Measurements from ENCODE around the gene FOXO4.
"Not testable (repeated sequence)": the region's sequence is repeated elsewhere in the genome, so short reads cannot be mapped to it uniquely, and the experiment has no call there.

Gene FOXO4

DNA sequence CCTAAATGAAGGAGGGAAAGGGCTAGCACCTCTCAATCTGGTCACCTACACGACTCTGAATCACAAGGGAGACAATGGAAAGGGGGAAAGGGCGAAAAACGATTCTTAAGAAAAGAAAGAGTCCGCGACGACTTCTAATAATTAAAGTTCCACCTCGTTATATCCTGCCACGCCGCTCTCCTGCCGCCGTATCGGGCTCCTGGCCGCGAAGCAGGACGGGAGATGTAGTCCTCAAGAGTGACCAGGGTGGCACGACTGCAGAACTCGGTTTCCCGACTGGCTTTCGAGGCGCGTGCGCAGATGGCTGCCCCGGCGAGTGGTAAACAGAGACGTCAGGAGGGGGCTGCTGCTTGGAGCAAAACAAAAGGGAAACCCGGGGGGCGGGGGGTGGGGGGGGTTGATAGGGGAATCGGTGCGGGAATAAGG, at the start of gene FOXO4:
Gene FOXO4 (plus strand): TSS at position 297 of the 426 bp plus-strand sequence. CDS start 678 bp downstream, outside the sequence.
- DNase-seq: peak; percentile 23

DNA sequence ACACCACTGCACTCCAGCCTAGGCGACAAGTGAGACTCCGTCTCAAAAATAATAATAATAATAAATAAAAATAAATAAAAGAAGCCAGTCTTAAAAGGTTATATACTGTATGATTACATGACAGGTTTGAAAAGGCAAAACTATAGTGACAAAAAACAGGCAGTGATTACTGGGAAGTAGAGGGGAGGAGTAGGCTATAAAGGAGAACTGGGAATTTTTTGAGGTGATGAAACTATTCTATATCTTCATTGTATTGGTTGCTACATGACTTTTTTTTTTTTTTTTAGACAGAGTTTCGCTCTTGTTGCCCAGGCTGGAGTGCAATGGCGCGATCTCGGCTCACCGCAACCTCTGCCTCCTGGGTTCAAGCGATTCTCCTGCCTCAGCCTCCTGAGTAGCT, 47.8 kb upstream of the FOXO4 start:
- not testable (repeated sequence) for DNase-seq

- DNase-seq: no peak
Observed at GRCh38 chrX:71052721-71053120, 42.9 kb upstream of the FOXO4 start.

DNA sequence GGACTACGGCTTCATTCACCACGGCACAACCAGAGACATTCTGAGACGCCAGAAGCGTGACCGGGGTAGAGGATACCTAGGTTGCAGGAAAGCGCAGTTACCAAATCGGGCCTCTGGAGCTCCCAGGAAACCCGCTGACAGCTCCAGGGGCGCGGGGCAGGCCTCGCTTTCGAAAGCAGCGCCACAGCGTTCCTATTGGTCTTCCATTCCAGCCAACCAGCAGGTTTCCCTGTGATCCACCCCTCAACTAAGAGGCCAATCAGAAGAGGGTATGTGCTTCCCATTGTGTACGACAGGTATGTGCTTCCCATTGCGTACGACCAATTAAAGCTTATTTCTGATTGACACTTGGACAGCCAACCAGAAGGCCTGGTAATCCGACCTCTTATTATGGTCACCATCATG, 42.4 kb upstream of the FOXO4 start:
- DNase-seq: no peak

GRCh38 chrX:71056867-71057266, 38.8 kb upstream of the FOXO4 start:
- no peak for DNase-seq

- DNase-seq: no peak
Observed at GRCh38 chrX:71057848-71058530, 37.7 kb upstream of the FOXO4 start.

GRCh38 chrX:71060127-71060526, 35.5 kb upstream of the FOXO4 start:
- DNase-seq: no peak

- no peak for DNase-seq
Observed at GRCh38 chrX:71067089-71067488, 28.6 kb upstream of the FOXO4 start.

GRCh38 chrX:71067712-71068043, 28.0 kb upstream of the FOXO4 start:
- no peak for DNase-seq

DNA sequence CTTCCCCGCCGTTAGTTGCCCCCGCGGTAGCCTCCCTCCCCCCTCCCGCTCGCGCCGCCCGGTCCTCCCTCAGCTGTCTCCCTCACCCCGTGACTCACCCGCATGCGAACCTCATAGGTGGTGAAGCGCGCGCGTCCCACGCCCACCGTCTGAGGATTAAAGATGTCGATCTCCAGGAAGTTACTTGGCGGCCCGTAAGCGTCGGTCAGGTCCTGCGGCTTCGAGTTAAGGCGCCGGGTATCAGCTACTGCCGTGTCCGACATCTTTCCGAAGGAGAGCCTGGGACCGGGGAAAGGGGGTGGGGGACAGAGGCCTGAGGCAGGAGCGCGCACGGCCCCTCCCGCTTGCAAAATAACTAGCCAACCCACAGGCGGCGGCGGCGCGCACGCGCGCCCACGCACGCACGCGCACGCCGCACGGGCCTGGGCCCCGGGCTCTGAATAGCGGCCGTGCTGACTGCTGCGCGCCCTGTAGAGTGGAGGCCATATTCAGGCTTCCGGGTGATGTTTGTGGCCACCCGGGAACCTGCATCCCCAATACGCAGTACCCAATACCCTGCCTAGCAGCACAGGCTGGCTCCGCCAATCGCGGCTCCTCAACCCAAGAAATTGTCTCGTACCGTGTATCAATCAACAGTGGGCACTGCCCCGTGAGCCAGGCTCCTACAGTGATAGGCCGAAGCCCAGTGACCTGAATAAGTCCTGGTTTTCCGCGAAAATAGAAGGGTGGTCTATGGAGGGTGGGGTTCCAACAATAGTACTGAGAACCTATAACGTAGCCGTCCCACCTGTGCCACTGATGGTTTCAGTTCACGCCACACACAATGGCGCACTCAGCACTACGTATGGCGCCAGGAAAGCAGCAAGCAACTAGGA, 27.4 kb upstream of the FOXO4 start, which contains the start of gene SNX12:
Gene SNX12 (minus strand): TSS at position 291 of the 875 bp plus-strand sequence. CDS start 28 bp downstream, at position 263.
- peak; percentile 88 for DNase-seq

- no peak for DNase-seq
Observed at GRCh38 chrX:71070531-71070930, 25.1 kb upstream of the FOXO4 start.

- DNase-seq: no peak
Observed at GRCh38 chrX:71081330-71082123, 14.1 kb upstream of the FOXO4 start.

- no peak for DNase-seq
Observed at GRCh38 chrX:71082124-71082647, 13.5 kb upstream of the FOXO4 start.

DNA sequence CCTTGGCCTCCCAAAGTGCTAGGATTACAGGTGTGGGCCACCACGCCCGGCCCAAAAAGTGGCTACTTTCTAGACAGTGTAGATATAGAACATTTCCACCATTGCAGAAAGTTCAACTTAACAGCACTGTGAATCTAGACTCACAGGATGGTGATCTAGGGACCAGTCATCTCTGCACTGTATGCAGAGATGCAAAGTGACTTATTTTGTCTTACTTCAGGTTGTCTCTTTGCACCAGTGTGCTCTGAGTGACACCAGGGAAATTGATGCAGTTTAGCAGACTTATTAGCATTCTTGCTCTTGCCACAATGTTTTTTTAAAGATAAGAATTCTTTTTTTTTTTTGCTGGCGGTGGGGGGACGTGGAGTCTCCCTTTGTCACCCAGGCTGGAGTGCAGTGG, 12.8 kb upstream of the FOXO4 start:
- DNase-seq: no peak

- no peak for DNase-seq
Observed at GRCh38 chrX:71085900-71086299, 9.8 kb upstream of the FOXO4 start.

DNA sequence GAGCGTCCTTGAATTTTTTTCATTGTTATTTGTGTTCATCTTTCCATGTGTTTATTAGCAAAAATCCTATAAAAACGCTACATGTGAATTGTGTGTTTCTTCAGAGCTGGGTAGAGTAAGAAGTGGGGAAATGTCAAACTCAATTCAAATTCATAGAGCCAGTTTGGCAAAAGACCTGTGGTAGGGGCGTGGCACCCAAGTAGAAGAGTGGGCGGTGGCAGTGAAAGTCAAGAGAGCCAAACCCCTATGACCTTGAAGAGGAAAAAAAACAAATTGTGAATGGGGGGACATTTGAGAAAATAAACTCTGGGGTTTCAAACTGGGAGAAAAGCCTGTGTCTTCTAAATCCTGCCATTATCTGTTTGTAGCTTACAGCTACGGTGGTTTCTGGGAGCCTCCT, 4.4 kb upstream of the FOXO4 start:
- DNase-seq: no peak

GRCh38 chrX:71095033-71095432, 618 bp upstream of the FOXO4 start:
- DNase-seq: no peak

DNA sequence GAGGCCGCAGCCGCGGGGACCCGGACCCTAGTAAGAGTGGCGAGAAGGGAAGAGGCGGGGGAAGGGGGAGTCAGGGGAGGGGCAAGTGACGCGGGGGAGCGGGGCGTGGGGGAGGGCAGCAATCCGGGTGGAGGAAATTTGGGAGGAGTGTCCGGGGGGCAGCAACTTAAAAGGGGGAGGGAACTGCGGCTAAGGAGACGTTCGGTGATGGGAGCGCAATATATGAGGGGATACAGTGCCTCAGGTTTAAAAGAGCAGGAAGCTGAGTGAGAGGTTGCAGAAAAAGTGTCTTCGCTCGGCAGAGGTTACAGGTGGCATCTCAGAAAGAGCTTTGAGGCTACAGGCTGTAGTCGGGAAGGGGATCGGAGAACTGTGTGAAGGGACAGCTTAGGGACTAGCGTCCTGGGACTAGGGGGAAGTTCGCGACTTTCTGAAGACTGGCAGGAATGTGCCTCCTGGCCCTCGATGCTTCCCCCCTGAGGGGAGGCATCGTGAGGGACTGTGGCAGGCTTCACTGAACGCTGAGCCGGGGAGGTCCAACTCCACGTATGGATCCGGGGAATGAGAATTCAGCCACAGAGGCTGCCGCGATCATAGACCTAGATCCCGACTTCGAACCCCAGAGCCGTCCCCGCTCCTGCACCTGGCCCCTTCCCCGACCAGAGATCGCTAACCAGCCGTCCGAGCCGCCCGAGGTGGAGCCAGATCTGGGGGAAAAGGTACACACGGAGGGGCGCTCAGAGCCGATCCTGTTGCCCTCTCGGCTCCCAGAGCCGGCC, 519 bp downstream of the FOXO4 start:
- DNase-seq: no peak

DNA sequence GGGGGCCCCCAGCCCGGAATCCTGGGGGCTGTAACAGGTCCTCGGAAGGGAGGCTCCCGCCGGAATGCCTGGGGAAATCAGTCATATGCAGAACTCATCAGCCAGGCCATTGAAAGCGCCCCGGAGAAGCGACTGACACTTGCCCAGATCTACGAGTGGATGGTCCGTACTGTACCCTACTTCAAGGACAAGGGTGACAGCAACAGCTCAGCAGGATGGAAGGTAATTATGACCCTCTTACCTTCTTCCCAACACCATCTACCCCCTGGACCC, 1.0 kb downstream of the FOXO4 start:
- DNase-seq: no peak

DNA sequence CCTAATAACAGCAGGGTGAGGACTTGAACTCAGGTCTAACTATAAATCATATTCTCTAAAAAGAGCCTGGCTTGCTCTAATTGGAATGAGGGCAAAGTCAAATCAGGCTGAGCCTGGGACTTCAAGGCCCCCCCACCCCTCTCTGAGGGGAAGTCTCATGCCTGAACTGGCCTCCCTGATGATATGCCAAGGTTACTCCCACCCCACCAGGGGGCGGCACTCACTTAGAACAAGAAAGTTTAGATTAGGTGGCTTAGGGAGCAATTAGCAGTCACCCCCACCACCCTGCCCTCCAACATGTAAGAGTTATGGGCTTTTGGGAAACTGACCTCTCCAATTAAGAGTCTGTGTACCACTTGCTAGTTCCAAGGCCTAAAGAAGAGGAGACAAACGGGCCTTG, 2.7 kb downstream of the FOXO4 start:
- no peak for DNase-seq

DNA sequence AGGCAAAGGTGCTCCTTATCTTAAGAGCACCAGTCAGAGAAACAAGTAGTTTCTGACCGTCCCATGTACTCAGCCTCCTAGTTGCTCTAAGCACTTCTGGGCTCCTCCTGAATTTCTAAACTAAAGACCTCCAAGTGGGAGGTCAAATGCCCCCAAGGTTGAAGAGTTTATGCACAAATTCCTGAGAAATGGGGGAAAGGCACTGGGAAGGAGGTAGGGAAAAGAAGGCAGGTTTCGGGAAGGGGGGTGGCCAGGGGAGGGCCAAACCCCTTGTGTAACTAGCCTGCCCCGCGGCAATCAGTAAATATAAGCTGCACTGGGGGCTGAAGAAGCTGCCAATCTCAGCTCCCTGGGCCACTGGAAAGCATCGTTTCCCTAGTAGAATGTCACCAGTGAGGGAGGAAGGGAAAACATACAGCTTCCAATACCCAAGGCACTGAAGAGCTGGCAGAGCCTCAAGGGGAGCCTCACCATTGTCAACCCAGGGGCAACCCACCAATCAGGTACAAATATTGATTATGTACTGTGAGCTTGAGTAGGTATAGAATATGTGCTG, 3.4 kb downstream of the FOXO4 start:
- DNase-seq: no peak

DNA sequence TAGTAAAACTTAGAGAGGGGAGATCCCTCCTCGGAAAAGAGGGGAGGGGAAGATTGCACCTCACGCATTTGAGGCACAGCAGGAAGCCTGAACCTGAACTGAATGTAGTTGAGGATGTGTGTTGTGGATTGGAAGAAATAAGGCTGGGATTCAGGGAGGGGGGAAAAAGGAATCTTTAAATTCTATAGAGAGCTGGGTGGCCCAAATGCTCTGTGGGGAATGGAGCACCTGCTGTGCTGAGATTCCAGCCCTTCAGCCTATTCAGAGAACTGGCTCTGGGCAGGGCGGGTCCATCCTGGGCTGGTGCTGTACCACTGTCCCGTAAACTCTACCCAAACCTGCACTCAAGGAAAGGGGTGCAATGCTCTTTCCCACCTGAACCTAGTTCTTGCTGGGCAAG, 4.1 kb downstream of the FOXO4 start:
- no peak for DNase-seq
